ENCODE results near the gene ZBTB47. TPM values are rescaled to one million over a fixed set of nuclear protein-coding genes. Genes with fewer than 3 reads are reported as not detected.

Gene ZBTB47
- total and polyA plus RNA-seq, 4 experiments from 2014 or later: 1.4 to 1.8 TPM; not detected in 2

DNA sequence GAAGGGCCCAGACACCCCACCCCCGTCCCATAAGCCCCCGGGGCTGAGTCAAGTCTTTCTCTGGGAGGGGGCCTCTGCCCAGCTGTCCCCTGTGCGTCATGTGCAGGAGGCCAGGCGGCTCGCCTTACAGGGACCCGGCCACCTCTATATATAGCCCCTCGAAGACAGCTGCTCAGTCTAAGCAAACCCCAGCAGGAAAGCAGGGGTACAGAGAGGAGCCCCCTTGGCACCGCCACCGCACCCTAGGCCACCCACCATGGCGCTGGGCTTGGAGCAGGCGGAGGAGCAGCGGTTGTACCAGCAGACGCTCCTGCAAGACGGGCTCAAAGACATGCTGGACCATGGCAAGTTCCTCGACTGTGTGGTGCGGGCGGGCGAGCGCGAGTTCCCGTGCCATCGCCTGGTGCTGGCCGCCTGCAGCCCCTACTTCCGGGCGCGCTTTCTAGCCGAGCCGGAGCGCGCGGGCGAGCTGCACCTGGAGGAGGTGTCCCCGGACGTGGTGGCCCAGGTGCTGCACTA, 31.9 kb downstream of the ZBTB47 start, which contains the start of gene KLHL40:
KLHL40 (plus strand) TSS at position 175 of the 519 bp plus-strand sequence; CDS start at position 257, 82 bp downstream.
- CTCF ChIA-PET (ENCODE audit: partially characterized antibody): no interaction called here
- Histone ChIP-seq H3K4me3 (ENCODE audit: low read length in 2 of 2) (no peak within 1 kb of the TSS), H3K36me3 (ENCODE audit: insufficient read depth, low read length) (no peaks in the 10 kb centered on the region), H3K4me1 (ENCODE audit: insufficient read depth, low read length) (no peaks in the 10 kb centered on the region), H3K9me3 (ENCODE audit: control insufficient read depth in 1 of 2, low read length in 2 of 2) (no peaks in the 10 kb centered on the region), H3K27ac (ENCODE audit: low read depth, low read length) (no peak within 1 kb of the TSS), H3K27me3 (ENCODE audit: insufficient read depth, low read length) (no peaks in the 10 kb centered on the region)
- Mint-ChIP-seq H3K27ac (peak within 1 kb of the TSS in 1 of 7 donors; percentile 58), H3K36me3 (no peaks in the 10 kb centered on the region), H3K4me3 (peak within 1 kb of the TSS in 4 of 8 donors; percentile 13 to 66 (median 40)), H3K9me3 (no peaks in the 10 kb centered on the region), H3K27me3 (peaks cover 14 to 24% of the 10 kb centered on the region in 2 donors), H3K4me1 (peaks cover 0 to 2% (median 0%) of the 10 kb centered on the region in 4 donors)
- intact Hi-C loops (cut with micrococcal nuclease): no loop called here
- no peak for DNase-seq
- POLR2A ChIA-PET (ENCODE audit: partially characterized antibody): no interaction called here

DNA sequence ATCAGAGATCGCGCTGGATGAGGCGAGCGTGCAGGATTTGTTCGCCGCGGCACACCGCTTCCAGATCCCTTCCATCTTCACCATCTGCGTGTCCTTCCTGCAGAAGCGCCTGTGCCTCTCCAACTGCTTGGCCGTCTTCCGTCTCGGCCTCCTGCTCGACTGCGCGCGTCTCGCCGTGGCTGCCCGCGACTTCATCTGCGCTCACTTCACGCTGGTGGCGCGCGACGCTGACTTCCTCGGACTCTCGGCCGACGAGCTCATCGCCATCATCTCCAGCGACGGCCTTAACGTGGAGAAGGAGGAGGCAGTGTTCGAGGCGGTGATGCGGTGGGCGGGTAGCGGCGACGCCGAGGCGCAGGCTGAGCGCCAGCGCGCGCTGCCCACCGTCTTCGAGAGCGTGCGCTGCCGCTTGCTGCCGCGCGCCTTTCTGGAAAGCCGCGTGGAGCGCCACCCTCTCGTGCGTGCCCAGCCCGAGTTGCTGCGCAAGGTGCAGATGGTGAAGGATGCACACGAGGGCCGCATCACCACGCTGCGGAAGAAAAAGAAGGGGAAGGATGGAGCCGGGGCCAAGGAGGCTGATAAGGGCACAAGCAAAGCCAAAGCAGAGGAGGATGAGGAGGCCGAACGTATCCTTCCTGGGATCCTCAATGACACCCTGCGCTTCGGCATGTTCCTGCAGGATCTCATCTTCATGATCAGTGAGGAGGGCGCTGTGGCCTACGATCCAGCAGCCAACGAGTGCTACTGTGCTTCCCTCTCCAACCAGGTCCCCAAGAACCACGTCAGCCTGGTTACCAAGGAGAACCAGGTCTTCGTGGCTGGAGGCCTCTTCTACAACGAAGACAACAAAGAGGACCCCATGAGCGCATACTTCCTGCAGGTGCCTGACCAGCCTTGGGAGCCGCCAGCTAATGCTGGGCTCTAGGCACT, 32.7 kb downstream of the ZBTB47 start:
- peak overlapping the region in 4 of 8 donors; percentile 13 to 66 (median 40) for H3K4me3 Mint-ChIP-seq
- intact Hi-C loops (cut with micrococcal nuclease): no loop called here

DNA sequence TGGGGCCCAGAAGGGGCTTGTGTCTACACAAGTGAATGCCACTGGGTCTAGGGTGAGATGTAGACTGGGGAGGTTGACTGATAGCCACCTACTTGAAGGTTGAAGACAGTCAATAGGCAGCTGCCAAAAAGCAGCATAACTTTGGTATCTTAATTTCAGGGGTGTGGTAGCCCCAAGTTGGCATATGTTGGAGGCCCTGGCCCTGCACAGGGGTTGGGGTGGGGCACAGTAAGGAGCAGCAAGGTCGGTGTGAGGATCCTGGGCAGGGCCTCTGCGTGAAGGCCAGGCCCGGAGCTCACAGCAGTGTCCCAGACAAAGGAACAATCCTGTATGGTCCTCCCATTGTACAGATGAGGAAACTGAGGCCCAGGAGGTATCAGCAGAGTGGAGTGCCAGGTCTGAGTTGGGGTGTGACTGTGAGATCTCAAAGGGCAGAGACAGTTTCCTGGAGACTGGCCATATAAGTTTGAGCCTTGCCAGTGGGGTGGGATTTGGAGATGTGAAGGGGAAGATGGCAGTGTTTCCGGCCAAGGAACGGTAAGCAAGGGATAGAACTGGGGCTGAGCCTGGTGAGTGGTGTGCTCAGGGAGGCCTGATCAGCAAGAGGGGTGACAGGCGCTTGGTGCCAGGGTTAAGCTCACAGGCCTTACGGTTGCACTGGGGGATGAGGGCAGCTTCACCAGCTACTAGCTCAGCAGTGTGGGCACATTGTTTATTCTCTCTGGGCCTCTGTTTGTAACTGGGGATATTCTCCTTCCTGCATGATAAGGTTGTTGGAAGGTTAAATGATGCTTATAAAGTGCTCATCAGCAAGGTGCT, 33.5 kb downstream of the ZBTB47 start:
- POLR2A ChIA-PET (ENCODE audit: partially characterized antibody): no interaction called here
- no peak for DNase-seq
- Mint-ChIP-seq H3K36me3 (no peaks in the 10 kb centered on the region), H3K27ac (no peak overlapping the region), H3K4me1 (peaks cover 0 to 2% (median 0%) of the 10 kb centered on the region in 4 donors), H3K4me3 (no peak overlapping the region), H3K27me3 (peaks cover 11 to 16% of the 10 kb centered on the region in 2 donors), H3K9me3 (no peaks in the 10 kb centered on the region)
- CTCF ChIA-PET (ENCODE audit: partially characterized antibody): no interaction called here
- Histone ChIP-seq H3K4me3 (ENCODE audit: low read length in 2 of 2) (no peak overlapping the region), H3K27me3 (ENCODE audit: insufficient read depth, low read length) (no peaks in the 10 kb centered on the region), H3K9me3 (ENCODE audit: control insufficient read depth in 1 of 2, low read length in 2 of 2) (no peaks in the 10 kb centered on the region), H3K36me3 (ENCODE audit: insufficient read depth, low read length) (no peaks in the 10 kb centered on the region), H3K4me1 (ENCODE audit: insufficient read depth, low read length) (no peaks in the 10 kb centered on the region), H3K27ac (ENCODE audit: low read depth, low read length) (no peak overlapping the region)
- intact Hi-C loops (cut with micrococcal nuclease): no loop called here

More for the DNA sequence above, 32.7 kb downstream of the ZBTB47 start:
- no peaks in the 10 kb centered on the region for H3K36me3 Mint-ChIP-seq
- no peak overlapping the region for H3K27ac Mint-ChIP-seq
- no peaks in the 10 kb centered on the region for H3K4me1 ChIP-seq (ENCODE audit: insufficient read depth, low read length)
- no peak for DNase-seq
- no peaks in the 10 kb centered on the region for H3K27me3 ChIP-seq (ENCODE audit: insufficient read depth, low read length)
- peaks cover 14 to 20% of the 10 kb centered on the region in 2 donors for H3K27me3 Mint-ChIP-seq
- CTCF ChIA-PET (ENCODE audit: partially characterized antibody): no interaction called here
- H3K4me3 ChIP-seq (ENCODE audit: low read length in 2 of 2): no peak overlapping the region
- POLR2A ChIA-PET (ENCODE audit: partially characterized antibody): no interaction called here
- no peak overlapping the region for H3K27ac ChIP-seq (ENCODE audit: low read depth, low read length)
- H3K9me3 ChIP-seq (ENCODE audit: control insufficient read depth in 1 of 2, low read length in 2 of 2): no peaks in the 10 kb centered on the region
- H3K4me1 Mint-ChIP-seq: peaks cover 0 to 2% (median 0%) of the 10 kb centered on the region in 4 donors
- no peaks in the 10 kb centered on the region for H3K36me3 ChIP-seq (ENCODE audit: insufficient read depth, low read length)
- H3K9me3 Mint-ChIP-seq: no peaks in the 10 kb centered on the region

DNA sequence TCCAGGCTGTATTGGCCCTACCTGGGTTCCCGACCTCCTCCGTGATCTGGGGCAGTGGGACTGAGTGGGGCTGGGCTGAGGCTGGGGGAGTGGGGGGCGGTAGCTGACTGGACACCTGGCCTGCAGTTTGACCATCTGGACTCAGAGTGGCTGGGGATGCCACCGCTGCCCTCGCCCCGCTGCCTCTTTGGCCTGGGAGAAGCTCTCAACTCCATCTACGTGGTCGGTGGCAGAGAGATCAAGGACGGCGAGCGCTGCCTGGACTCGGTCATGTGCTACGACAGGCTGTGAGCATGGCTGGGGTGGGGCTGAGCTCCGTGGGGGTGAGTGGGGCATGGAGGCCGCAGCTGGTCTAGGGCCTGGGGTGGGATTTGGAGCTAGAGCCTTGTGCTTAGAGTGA, 34.5 kb downstream of the ZBTB47 start:
- H3K9me3 ChIP-seq (ENCODE audit: control insufficient read depth in 1 of 2, low read length in 2 of 2): no peaks in the 10 kb centered on the region
- no peaks in the 10 kb centered on the region for H3K27me3 ChIP-seq (ENCODE audit: insufficient read depth, low read length)
- H3K4me1 ChIP-seq (ENCODE audit: insufficient read depth, low read length): no peaks in the 10 kb centered on the region
- Mint-ChIP-seq H3K36me3 (no peaks in the 10 kb centered on the region), H3K27me3 (peaks cover 11 to 16% of the 10 kb centered on the region in 2 donors), H3K9me3 (no peaks in the 10 kb centered on the region), H3K4me3 (no peak overlapping the region), H3K27ac (no peak overlapping the region), H3K4me1 (peaks cover 0 to 2% (median 0%) of the 10 kb centered on the region in 4 donors)
- H3K36me3 ChIP-seq (ENCODE audit: insufficient read depth, low read length): no peaks in the 10 kb centered on the region
- intact Hi-C loops (cut with micrococcal nuclease): no loop called here
- H3K27ac ChIP-seq (ENCODE audit: low read depth, low read length): no peak overlapping the region
- no peak overlapping the region for H3K4me3 ChIP-seq (ENCODE audit: low read length in 2 of 2)
- CTCF ChIA-PET (ENCODE audit: partially characterized antibody): no interaction called here
- POLR2A ChIA-PET (ENCODE audit: partially characterized antibody): no interaction called here
- no peak for DNase-seq

DNA sequence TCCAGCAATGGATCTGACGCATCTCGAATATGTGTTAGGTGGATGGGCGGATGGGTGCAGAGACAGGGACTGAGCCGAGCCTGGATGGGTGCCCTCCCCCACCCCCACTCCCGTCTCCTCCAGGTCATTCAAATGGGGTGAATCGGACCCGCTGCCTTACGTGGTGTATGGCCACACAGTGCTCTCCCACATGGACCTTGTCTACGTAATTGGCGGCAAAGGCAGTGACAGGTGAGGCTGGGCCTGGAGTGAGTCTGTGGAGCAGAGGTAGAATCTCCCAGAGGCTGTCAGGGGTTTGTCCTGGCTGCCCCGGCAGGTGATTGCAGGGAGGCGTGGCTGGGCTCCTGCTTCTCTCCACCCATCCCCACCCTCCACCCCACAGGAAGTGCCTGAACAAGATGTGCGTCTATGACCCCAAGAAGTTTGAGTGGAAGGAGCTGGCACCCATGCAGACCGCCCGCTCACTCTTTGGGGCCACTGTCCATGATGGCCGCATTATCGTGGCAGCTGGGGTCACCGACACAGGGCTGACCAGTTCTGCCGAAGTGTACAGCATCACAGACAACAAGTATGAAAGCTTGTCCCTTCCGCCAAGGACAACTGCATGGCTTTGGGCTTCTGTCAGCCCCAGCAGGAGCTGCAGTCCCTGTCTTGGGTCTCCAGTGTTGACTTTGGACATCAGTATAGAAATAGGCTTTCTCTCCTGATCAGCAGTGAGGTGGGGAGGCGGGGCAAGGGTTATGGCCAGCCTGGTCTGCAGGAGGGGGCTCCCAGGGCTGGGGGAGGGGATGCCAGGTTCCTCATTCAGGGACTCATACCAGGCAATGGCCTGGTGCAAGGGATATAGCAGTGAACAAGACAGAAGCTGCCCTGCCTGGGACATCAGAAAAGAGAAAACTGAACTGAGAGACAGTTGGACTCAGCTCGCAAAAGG, 35.3 kb downstream of the ZBTB47 start:
- no peak overlapping the region for H3K4me3 ChIP-seq (ENCODE audit: low read length in 2 of 2)
- no peaks in the 10 kb centered on the region for H3K4me1 ChIP-seq (ENCODE audit: insufficient read depth, low read length)
- H3K27me3 Mint-ChIP-seq: peaks cover 7 to 16% of the 10 kb centered on the region in 2 donors
- CTCF ChIA-PET (ENCODE audit: partially characterized antibody): no interaction called here
- no peak for DNase-seq
- H3K36me3 ChIP-seq (ENCODE audit: insufficient read depth, low read length): no peaks in the 10 kb centered on the region
- POLR2A ChIA-PET (ENCODE audit: partially characterized antibody): no interaction called here
- H3K4me3 Mint-ChIP-seq: no peak overlapping the region
- H3K27ac Mint-ChIP-seq: no peak overlapping the region
- no peaks in the 10 kb centered on the region for H3K36me3 Mint-ChIP-seq
- intact Hi-C loops (cut with micrococcal nuclease): no loop called here
- H3K4me1 Mint-ChIP-seq: peaks cover 0 to 2% (median 0%) of the 10 kb centered on the region in 4 donors
- H3K27ac ChIP-seq (ENCODE audit: low read depth, low read length): no peak overlapping the region
- H3K27me3 ChIP-seq (ENCODE audit: insufficient read depth, low read length): no peaks in the 10 kb centered on the region
- H3K9me3 ChIP-seq (ENCODE audit: control insufficient read depth in 1 of 2, low read length in 2 of 2): no peaks in the 10 kb centered on the region
- no peaks in the 10 kb centered on the region for H3K9me3 Mint-ChIP-seq

DNA sequence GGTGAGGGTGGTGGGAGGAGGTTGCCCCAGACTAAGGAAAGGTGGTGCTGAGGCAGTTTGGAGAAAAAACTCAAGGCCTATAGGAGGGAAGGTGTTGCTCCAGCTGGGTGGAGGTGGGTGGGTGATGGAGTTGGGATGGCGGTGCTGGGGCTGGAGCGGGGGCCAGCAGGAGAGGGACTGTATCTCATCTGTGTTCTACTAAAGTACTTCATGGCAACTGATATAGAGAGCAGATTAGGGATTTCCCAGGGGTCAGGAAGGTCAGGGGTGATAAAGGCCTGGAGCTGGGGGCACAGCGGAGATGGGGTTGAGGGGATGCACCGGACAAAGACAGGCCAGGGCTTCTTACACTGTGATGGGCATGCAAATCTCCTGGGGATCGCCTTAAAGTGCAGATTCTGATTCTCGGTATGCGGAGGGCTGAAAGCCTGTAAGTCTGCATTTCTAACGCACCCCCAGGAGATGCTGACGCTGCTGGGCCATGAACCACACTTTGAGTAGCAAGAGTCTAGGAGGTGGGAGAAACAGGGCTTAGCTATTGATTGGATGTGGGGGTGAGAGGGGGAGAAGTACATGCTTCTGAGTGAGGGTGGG, 36.0 kb downstream of the ZBTB47 start:
- no peak overlapping the region for H3K4me3 ChIP-seq (ENCODE audit: low read length in 2 of 2)
- peaks cover 0 to 2% (median 0%) of the 10 kb centered on the region in 4 donors for H3K4me1 Mint-ChIP-seq
- no peaks in the 10 kb centered on the region for H3K9me3 ChIP-seq (ENCODE audit: control insufficient read depth in 1 of 2, low read length in 2 of 2)
- H3K36me3 Mint-ChIP-seq: no peaks in the 10 kb centered on the region
- H3K27me3 ChIP-seq (ENCODE audit: insufficient read depth, low read length): no peaks in the 10 kb centered on the region
- POLR2A ChIA-PET (ENCODE audit: partially characterized antibody): no interaction called here
- no peak for DNase-seq
- peaks cover 6 to 15% of the 10 kb centered on the region in 2 donors for H3K27me3 Mint-ChIP-seq
- no peak overlapping the region for H3K27ac Mint-ChIP-seq
- intact Hi-C loops (cut with micrococcal nuclease): no loop called here
- H3K9me3 Mint-ChIP-seq: no peaks in the 10 kb centered on the region
- H3K27ac ChIP-seq (ENCODE audit: low read depth, low read length): no peak overlapping the region
- H3K4me3 Mint-ChIP-seq: no peak overlapping the region
- no peaks in the 10 kb centered on the region for H3K36me3 ChIP-seq (ENCODE audit: insufficient read depth, low read length)
- no peaks in the 10 kb centered on the region for H3K4me1 ChIP-seq (ENCODE audit: insufficient read depth, low read length)
- CTCF ChIA-PET (ENCODE audit: partially characterized antibody): no interaction called here
